ENCODE measurements around the gene PFKFB3.

- TF ChIP-seq GATA2 (IDR thresholded peaks at IDR 0.05; ENCODE audit: low read depth, low read length) (no peak), GATA3 (IDR thresholded peaks at IDR 0.05; ENCODE audit: low read depth, low read length) (no peak)
These were observed 77.6 kb downstream of the PFKFB3 start for GRCh38 chr10:6280291-6280690.
